Endothelial cell of umbilical vein (primary cell): ENCODE data around the gene SYT7. TPM values are rescaled to one million over a fixed set of nuclear protein-coding genes. Genes with fewer than 3 reads are reported as not detected.

Experiments
- BruUV-seq: library from RNA; stranded (reverse); fragments of 400-500 nt; replicated peaks from 2 replicates; lab custom pipeline; 2021; lab: Mats Ljungman, UMichigan
- CTCF ChIA-PET: fragments of 300-600, 350-600 bp; sonication (Branson Sonifier 250); formaldehyde crosslinking; loops from one replicate; lab custom pipeline; 2021; ENCODE audit warnings: antibody characterized with exemption, inconsistent platforms; lab: Charles Lee
- POLR2A ChIA-PET: fragments of 300-600, 350-600 bp; sonication (Branson Sonifier 250); formaldehyde crosslinking; loops from one replicate; lab custom pipeline; 2021; ENCODE audit warnings: antibody characterized with exemption, inconsistent platforms; lab: Charles Lee
- DNase-seq: peaks from one replicate; pipeline ENCODE4 v3.0.0-alpha.2; 2011; ENCODE audit warnings: low read depth, low spot score
- FAIRE-seq: peaks from 2 replicates; lab custom pipeline; 2011; peaks lifted over from hg19 to GRCh38; lab: Jason Lieb, UNC
- H2AFZ ChIP-seq: 2 replicates; pipeline ENCODE4 v1.6.0; 2012; ENCODE audit warnings: low read depth, low read length, control low read depth, inconsistent platforms
- H3K27ac ChIP-seq: 2 replicates; pipeline ENCODE4 v1.5.1; 2011; ENCODE audit warnings: low read depth, mild to moderate bottlenecking, control low read depth, low read length, moderate library complexity; ENCODE audit not compliant: insufficient read depth
- H3K27me3 ChIP-seq, 2 experiments: 2 replicates each; pipeline versions ENCODE4 v1.6.0 to v1.6.1; 2011; ENCODE audit warnings: low read length in 2 of 2, mixed read lengths in 1 of 2; ENCODE audit not compliant: control insufficient read depth in 2 of 2, insufficient read depth in 2 of 2
- H3K36me3 ChIP-seq, 2 experiments: 2 replicates in 1 of 2; 3 replicates in 1 of 2; pipeline ENCODE4 v1.5.1; 2011; ENCODE audit warnings: low read length in 2 of 2, mild to moderate bottlenecking in 1 of 2, moderate library complexity in 1 of 2; ENCODE audit not compliant: control insufficient read depth in 2 of 2, insufficient read depth in 2 of 2; ENCODE audit errors: extremely low read depth in 1 of 2
- H3K4me1 ChIP-seq: 3 replicates; pipeline ENCODE4 v1.5.1; 2011; ENCODE audit warnings: mild to moderate bottlenecking, low read length; ENCODE audit not compliant: control insufficient read depth, insufficient read depth; ENCODE audit errors: extremely low read depth
- H3K4me2 ChIP-seq: 2 replicates; pipeline ENCODE4 v1.6.1; 2011; ENCODE audit warnings: low read length, control low read depth, mixed read lengths; ENCODE audit not compliant: insufficient read depth
- H3K4me3 ChIP-seq, 3 experiments: fragments of 200-600 bp in 1 of 3; sonication (generic), shearing (Covaris generic) in 1 of 3; replicated peaks in 1 of 3; 2 replicates each; pipeline ENCODE4 v1.5.1; 2011 to 2016; ENCODE audit warnings: control low read depth in 3 of 3, low read length in 3 of 3, mild to moderate bottlenecking in 2 of 3, inconsistent platforms in 1 of 3, low read depth in 1 of 3, moderate library complexity in 1 of 3; ENCODE audit not compliant: insufficient read depth in 1 of 3
- H3K79me2 ChIP-seq: 2 replicates; pipeline ENCODE4 v1.6.0; 2012; ENCODE audit warnings: low read length, inconsistent platforms; ENCODE audit not compliant: control insufficient read depth, insufficient read depth
- H3K9ac ChIP-seq: replicated peaks from 2 replicates; pipeline ENCODE3; 2011; ENCODE audit warnings: low read length, control low read depth; ENCODE audit not compliant: insufficient read depth; ENCODE audit errors: extremely low read depth
- H3K9me1 ChIP-seq: replicated peaks from 3 replicates; pipeline ENCODE4 v1.6.0; 2011; ENCODE audit warnings: mild to moderate bottlenecking, low read length; ENCODE audit not compliant: control insufficient read depth, insufficient read depth; ENCODE audit errors: extremely low read depth
- H3K9me3 ChIP-seq: replicated peaks from 2 replicates; pipeline ENCODE4 v1.5.1; 2012; ENCODE audit warnings: low read length, inconsistent platforms; ENCODE audit not compliant: control insufficient read depth, insufficient read depth
- H4K20me1 ChIP-seq: replicated peaks from 2 replicates; pipeline ENCODE3; 2011; ENCODE audit warnings: mild to moderate bottlenecking, low read length; ENCODE audit not compliant: control insufficient read depth, insufficient read depth; ENCODE audit errors: extremely low read depth
- EZH2 ChIP-seq: IDR thresholded peaks from 2 replicates; pipeline ENCODE4 v1.6.1; 2012; ENCODE audit warnings: borderline replicate concordance, low read depth, mild to moderate bottlenecking, moderate library complexity, low read length, inconsistent platforms; ENCODE audit not compliant: severe bottlenecking
- FOS ChIP-seq: IDR thresholded peaks from 2 replicates; pipeline ENCODE4 v1.6.1; 2011; ENCODE audit warnings: mild to moderate bottlenecking, low read length, moderate library complexity, borderline replicate concordance; ENCODE audit not compliant: insufficient read depth
- GATA2 ChIP-seq: IDR thresholded peaks from 2 replicates; pipeline ENCODE4 v1.7.0; 2011; ENCODE audit warnings: low read depth, mild to moderate bottlenecking, moderate library complexity, mixed read lengths, low read length; ENCODE audit not compliant: insufficient read length, insufficient read depth
- JUN ChIP-seq: IDR thresholded peaks from 2 replicates; pipeline ENCODE4 v1.6.1; 2011; ENCODE audit warnings: borderline replicate concordance, low read depth; ENCODE audit not compliant: insufficient read length, insufficient read depth
- MAX ChIP-seq: IDR thresholded peaks from 2 replicates; pipeline ENCODE4 v1.6.1; 2011; ENCODE audit not compliant: insufficient read depth, insufficient read length
- MYC ChIP-seq: IDR thresholded peaks from one replicate; pipeline ENCODE4 v1.6.1; 2011; ENCODE audit warnings: mild to moderate bottlenecking, low read depth, low read length
- POLR2A ChIP-seq: IDR thresholded peaks from 2 replicates; pipeline ENCODE4 v1.6.1; 2012; ENCODE audit warnings: low read depth, mild to moderate bottlenecking, control low read depth, low read length
- POLR2AphosphoS5 ChIP-seq: IDR thresholded peaks from 2 replicates; pipeline ENCODE4 v1.6.1; 2012; ENCODE audit warnings: low read depth, mild to moderate bottlenecking, control low read depth, low read length, moderate library complexity; ENCODE audit not compliant: insufficient read depth
- dilution Hi-C: fragments of 300-500 bp; cut with MboI; formaldehyde crosslinking; loops from one replicate; pipeline ENCODE4 v1.15.0; 2019; ENCODE audit warnings: low sequenced_read_pairs; ENCODE audit not compliant: extremely low pct_ligation_motif_present
- intact Hi-C: fragments of 100-400 bp; cut with micrococcal nuclease; formaldehyde crosslinking; loops from one replicate; pipeline ENCODE4 v1.10.0; 2022
- polyA plus RNA-seq, 4 experiments: library from polyadenylated mRNA; depleted of rRNA in 3 of 4; stranded (reverse) in 3 of 4; unstranded in 1 of 4; fragments of >200 nt; gene quantifications; 2 replicates each; pipeline versions ENCODE4 v1.2.1 to v1.2.3, GENCODE V29; 2011 to 2012; ENCODE audit warnings: missing spikeins in 1 of 4
- total RNA-seq: library from RNA; stranded (reverse); gene quantifications from 2 replicates; pipeline ENCODE4 v1.2.3, GENCODE V29; 2021
- TF ChIP-seq, protein P1 (sequence below), 2 donors: IDR thresholded peaks; 1 replicate in 1 of 2; 2 replicates in 1 of 2; pipeline ENCODE4 v1.5.1; 2011; ENCODE audit warnings: low read length in 2 of 2, mild to moderate bottlenecking in 2 of 2, moderate library complexity in 2 of 2, control low read depth in 1 of 2, inconsistent platforms in 1 of 2, low read depth in 1 of 2; ENCODE audit not compliant: insufficient read depth in 1 of 2; ENCODE audit errors: extremely low read depth in 1 of 2

SYT7 gene
- total and polyA plus RNA-seq, 2 donors (not counting 3 experiments of a cell fraction or from before 2014, with no cell fraction given), result 0.08 to 0.55 TPM

- Histone ChIP-seq H3K79me2 (no peaks in the 10 kb centered on the region), H3K4me2 (no peak overlapping the region), H3K27me3 (no peaks in the 10 kb centered on the region), H3K9ac (no peak overlapping the region), H2AFZ (no peak overlapping the region), H4K20me1 (no peaks in the 10 kb centered on the region), H3K36me3 (peaks cover 0 to 6% of the 10 kb centered on the region in 2 experiments), H3K4me1 (no peaks in the 10 kb centered on the region), H3K27ac (no peak overlapping the region), H3K9me1 (no peaks in the 10 kb centered on the region), H3K4me3 (no peak overlapping the region), H3K9me3 (no peaks in the 10 kb centered on the region)
- no peak for TF ChIP-seq FOS
- TF ChIP-seq POLR2AphosphoS5, result no peak
- no peak for TF ChIP-seq POLR2A
- TF ChIP-seq MYC, result no peak
- TF ChIP-seq, protein P1, sequence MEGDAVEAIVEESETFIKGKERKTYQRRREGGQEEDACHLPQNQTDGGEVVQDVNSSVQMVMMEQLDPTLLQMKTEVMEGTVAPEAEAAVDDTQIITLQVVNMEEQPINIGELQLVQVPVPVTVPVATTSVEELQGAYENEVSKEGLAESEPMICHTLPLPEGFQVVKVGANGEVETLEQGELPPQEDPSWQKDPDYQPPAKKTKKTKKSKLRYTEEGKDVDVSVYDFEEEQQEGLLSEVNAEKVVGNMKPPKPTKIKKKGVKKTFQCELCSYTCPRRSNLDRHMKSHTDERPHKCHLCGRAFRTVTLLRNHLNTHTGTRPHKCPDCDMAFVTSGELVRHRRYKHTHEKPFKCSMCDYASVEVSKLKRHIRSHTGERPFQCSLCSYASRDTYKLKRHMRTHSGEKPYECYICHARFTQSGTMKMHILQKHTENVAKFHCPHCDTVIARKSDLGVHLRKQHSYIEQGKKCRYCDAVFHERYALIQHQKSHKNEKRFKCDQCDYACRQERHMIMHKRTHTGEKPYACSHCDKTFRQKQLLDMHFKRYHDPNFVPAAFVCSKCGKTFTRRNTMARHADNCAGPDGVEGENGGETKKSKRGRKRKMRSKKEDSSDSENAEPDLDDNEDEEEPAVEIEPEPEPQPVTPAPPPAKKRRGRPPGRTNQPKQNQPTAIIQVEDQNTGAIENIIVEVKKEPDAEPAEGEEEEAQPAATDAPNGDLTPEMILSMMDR (IDR thresholded peaks at IDR 0.05; ENCODE audit: extremely low read depth in 1 of 2, insufficient read depth in 1 of 2, low read depth in 1 of 2, low read length in 2 of 2), result no peak
- no peak for TF ChIP-seq GATA2
- TF ChIP-seq JUN, result no peak
- TF ChIP-seq MAX, result no peak
- TF ChIP-seq EZH2, result no peak
- dilution Hi-C loops (no loop called here), intact Hi-C loops (no loop called here)
- CTCF ChIA-PET, result interaction anchor here (0.7 to 11.5 kb wide), 5 partner anchors 9 to 64 kb away, joined by 3 to 221 read pairs (median 13); no protein-coding TSS in a partner anchor
- BruUV-seq, result no TSS peak
- POLR2A ChIA-PET, result no interaction called here
- DNase-seq (no peak), FAIRE-seq (no peak)
Observed at GRCh38 chr11:61473370-61474012, 107.4 kb downstream of the SYT7 start.
